ENCODE results near the gene FSTL4. TPM values are rescaled to one million over a fixed set of nuclear protein-coding genes. Genes with fewer than 3 reads are reported as not detected.

The FSTL4 gene
- total and polyA plus RNA-seq, 2 donors (not counting 1 experiment from before 2014, with no cell fraction given): 0.31 to 6.7 TPM

DNA sequence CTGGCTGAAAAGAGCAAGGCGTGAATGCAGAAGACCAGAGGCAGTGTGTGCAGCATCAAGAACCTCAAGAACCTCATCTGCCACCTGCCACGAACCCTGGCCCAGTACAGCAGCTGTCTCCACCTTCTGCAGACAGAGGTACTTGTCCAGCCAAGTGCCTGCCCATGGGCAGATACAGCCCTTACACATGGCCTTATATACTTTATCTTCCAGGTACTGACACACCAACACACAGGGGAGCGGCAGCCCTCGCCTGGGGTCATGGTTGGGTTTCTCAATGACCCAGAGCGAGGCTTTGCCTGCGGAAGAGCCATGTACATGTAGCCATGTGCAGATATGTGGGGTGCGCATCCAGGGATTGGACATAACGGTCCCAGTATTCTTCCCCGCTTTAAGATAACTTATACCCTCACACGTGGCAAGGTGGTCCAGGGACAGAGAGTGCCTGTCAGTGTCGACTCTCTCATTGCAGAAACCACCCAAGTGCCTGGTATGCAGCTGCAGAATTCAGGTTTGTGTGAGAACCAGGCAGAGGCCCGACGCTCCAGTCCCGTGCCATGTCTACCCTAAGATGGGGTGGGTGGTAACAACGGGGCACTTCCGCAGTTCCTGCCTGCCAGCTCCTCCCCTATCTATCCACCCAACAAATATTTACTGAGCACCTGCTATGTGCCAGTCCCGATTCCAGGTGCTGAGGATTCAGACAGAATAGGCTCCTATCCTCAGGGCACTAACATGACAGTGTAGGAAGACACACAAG lies 206.9 kb downstream of the FSTL4 start:
- peaks cover 6% of the 10 kb centered on the region for H3K27me3 Mint-ChIP-seq
- no peak overlapping the region for H3K4me3 Mint-ChIP-seq
- Histone ChIP-seq H3K36me3 (replicated peaks in 1 of 2; ENCODE audit: control extremely low read depth in 1 of 2, control insufficient read depth in 1 of 2, extremely low read depth in 1 of 2, insufficient read depth in 2 of 2, low read length in 1 of 2) (no peaks in the 10 kb centered on the region), H3K27ac (ENCODE audit: low read length in 2 of 2) (no peak overlapping the region), H3K4me1 (ENCODE audit: control insufficient read depth in 2 of 2, insufficient read depth in 2 of 2, low read length in 2 of 2) (no peaks in the 10 kb centered on the region), H3K27me3 (replicated peaks in 1 of 4; ENCODE audit: control extremely low read depth in 1 of 4, control insufficient read depth in 3 of 4, insufficient read depth in 4 of 4, low read length in 3 of 4) (no peaks in the 10 kb centered on the region), H3K9ac (ENCODE audit: low read length) (no peak overlapping the region), H3K9me3 (ENCODE audit: control extremely low read depth in 1 of 3, control insufficient read depth in 2 of 3, insufficient read depth in 1 of 3, low read length in 2 of 3) (no peaks in the 10 kb centered on the region), H3K4me3 (ENCODE audit: control extremely low read depth in 1 of 5, extremely low read depth in 1 of 5, insufficient read depth in 1 of 5, low read depth in 2 of 5, low read length in 4 of 5) (no peak overlapping the region), H3K79me2 (ENCODE audit: control insufficient read depth, insufficient read depth, low read length) (no peaks in the 10 kb centered on the region), H4K20me1 (ENCODE audit: control insufficient read depth, insufficient read depth, low read length, poor library complexity, severe bottlenecking) (no peaks in the 10 kb centered on the region), H3K4me2 (replicated peaks; ENCODE audit: low read depth, low read length, poor library complexity, severe bottlenecking) (no peak overlapping the region), H2AFZ (ENCODE audit: insufficient read depth, low read depth, low read length, poor library complexity, severe bottlenecking) (no peak overlapping the region)
- 93% methylated on average over 12 of the region's 17 CpGs for WGBS (ENCODE audit: insufficient coverage)
- ATAC-seq (ENCODE audit: low read depth) (no peak), DNase-seq (no peak)
- intact Hi-C loops (cut with micrococcal nuclease): no loop called here
- H3K4me1 Mint-ChIP-seq: no peaks in the 10 kb centered on the region
- H3K27ac Mint-ChIP-seq: no peak overlapping the region
- POLR2A ChIA-PET: no interaction called here
- CTCF ChIA-PET: interaction anchor here (2.0 to 2.3 kb wide), 2 partner anchors 16 to 19 kb away, joined by 4 to 11 read pairs; no protein-coding TSS in a partner anchor
- TF ChIP-seq, protein P1, sequence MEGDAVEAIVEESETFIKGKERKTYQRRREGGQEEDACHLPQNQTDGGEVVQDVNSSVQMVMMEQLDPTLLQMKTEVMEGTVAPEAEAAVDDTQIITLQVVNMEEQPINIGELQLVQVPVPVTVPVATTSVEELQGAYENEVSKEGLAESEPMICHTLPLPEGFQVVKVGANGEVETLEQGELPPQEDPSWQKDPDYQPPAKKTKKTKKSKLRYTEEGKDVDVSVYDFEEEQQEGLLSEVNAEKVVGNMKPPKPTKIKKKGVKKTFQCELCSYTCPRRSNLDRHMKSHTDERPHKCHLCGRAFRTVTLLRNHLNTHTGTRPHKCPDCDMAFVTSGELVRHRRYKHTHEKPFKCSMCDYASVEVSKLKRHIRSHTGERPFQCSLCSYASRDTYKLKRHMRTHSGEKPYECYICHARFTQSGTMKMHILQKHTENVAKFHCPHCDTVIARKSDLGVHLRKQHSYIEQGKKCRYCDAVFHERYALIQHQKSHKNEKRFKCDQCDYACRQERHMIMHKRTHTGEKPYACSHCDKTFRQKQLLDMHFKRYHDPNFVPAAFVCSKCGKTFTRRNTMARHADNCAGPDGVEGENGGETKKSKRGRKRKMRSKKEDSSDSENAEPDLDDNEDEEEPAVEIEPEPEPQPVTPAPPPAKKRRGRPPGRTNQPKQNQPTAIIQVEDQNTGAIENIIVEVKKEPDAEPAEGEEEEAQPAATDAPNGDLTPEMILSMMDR (IDR thresholded peaks at IDR 0.05): no peak
- no peak for TF ChIP-seq EZH2 (IDR thresholded peaks at IDR 0.05; ENCODE audit: borderline replicate concordance, insufficient read depth, low read depth, low read length, poor library complexity, severe bottlenecking)
- no peaks in the 10 kb centered on the region for H3K9me3 Mint-ChIP-seq (ENCODE audit: insufficient read depth)

- H3K4me1 ChIP-seq (ENCODE audit: control insufficient read depth in 2 of 2, insufficient read depth in 2 of 2, low read length in 2 of 2): no peaks in the 10 kb centered on the region
- Mint-ChIP-seq H3K27ac (no peak overlapping the region), H3K9me3 (ENCODE audit: insufficient read depth) (no peaks in the 10 kb centered on the region), H3K4me1 (peaks cover under 1% of the 10 kb centered on the region), H3K27me3 (no peaks in the 10 kb centered on the region), H3K4me3 (no peak overlapping the region)
- ChIA-PET CTCF (interaction anchor here (2.0 kb wide), 1 partner anchor 15 kb away, joined by 4 read pairs; no protein-coding TSS in a partner anchor), POLR2A (no interaction called here)
- H3K9ac ChIP-seq (ENCODE audit: low read length): no peak overlapping the region
- no peak for DNase-seq
- H3K27ac ChIP-seq (ENCODE audit: low read length in 2 of 2): no peak overlapping the region
- H2AFZ ChIP-seq (ENCODE audit: insufficient read depth, low read depth, low read length, poor library complexity, severe bottlenecking): no peak overlapping the region
- no peaks in the 10 kb centered on the region for H3K27me3 ChIP-seq (replicated peaks in 1 of 4; ENCODE audit: control extremely low read depth in 1 of 4, control insufficient read depth in 3 of 4, insufficient read depth in 4 of 4, low read length in 3 of 4)
- no peaks in the 10 kb centered on the region for H4K20me1 ChIP-seq (ENCODE audit: control insufficient read depth, insufficient read depth, low read length, poor library complexity, severe bottlenecking)
- no peaks in the 10 kb centered on the region for H3K9me3 ChIP-seq (ENCODE audit: control extremely low read depth in 1 of 3, control insufficient read depth in 2 of 3, insufficient read depth in 1 of 3, low read length in 2 of 3)
- WGBS (ENCODE audit: insufficient coverage): 84% methylated on average over 6 of the region's 7 CpGs
- ATAC-seq (ENCODE audit: low read depth): no peak
- H3K36me3 ChIP-seq (replicated peaks in 1 of 2; ENCODE audit: control extremely low read depth in 1 of 2, control insufficient read depth in 1 of 2, extremely low read depth in 1 of 2, insufficient read depth in 2 of 2, low read length in 1 of 2): no peaks in the 10 kb centered on the region
- H3K4me2 ChIP-seq (replicated peaks; ENCODE audit: low read depth, low read length, poor library complexity, severe bottlenecking): no peak overlapping the region
- TF ChIP-seq, protein P1 (IDR thresholded peaks at IDR 0.05): no peak
- no peak for TF ChIP-seq EZH2 (IDR thresholded peaks at IDR 0.05; ENCODE audit: borderline replicate concordance, insufficient read depth, low read depth, low read length, poor library complexity, severe bottlenecking)
- no peak overlapping the region for H3K4me3 ChIP-seq (ENCODE audit: control extremely low read depth in 1 of 5, extremely low read depth in 1 of 5, insufficient read depth in 1 of 5, low read depth in 2 of 5, low read length in 4 of 5)
- intact Hi-C loops (cut with micrococcal nuclease): no loop called here
- H3K79me2 ChIP-seq (ENCODE audit: control insufficient read depth, insufficient read depth, low read length): no peaks in the 10 kb centered on the region
Measured at GRCh38 chr5:133404724-133405123, 207.6 kb downstream of the FSTL4 start.

Measured in B cell (primary cell).